NCI-H2196 treated with DMSO at 0.1 percent for 48 hours (cell line): ENCODE results near the gene MSH3.

Source experiments
- DNase-seq: peaks from one replicate; lab custom pipeline; 2025; ENCODE audit not compliant: unreplicated experiment; lab: John Stamatoyannopoulos, UW

Gene MSH3

DNA sequence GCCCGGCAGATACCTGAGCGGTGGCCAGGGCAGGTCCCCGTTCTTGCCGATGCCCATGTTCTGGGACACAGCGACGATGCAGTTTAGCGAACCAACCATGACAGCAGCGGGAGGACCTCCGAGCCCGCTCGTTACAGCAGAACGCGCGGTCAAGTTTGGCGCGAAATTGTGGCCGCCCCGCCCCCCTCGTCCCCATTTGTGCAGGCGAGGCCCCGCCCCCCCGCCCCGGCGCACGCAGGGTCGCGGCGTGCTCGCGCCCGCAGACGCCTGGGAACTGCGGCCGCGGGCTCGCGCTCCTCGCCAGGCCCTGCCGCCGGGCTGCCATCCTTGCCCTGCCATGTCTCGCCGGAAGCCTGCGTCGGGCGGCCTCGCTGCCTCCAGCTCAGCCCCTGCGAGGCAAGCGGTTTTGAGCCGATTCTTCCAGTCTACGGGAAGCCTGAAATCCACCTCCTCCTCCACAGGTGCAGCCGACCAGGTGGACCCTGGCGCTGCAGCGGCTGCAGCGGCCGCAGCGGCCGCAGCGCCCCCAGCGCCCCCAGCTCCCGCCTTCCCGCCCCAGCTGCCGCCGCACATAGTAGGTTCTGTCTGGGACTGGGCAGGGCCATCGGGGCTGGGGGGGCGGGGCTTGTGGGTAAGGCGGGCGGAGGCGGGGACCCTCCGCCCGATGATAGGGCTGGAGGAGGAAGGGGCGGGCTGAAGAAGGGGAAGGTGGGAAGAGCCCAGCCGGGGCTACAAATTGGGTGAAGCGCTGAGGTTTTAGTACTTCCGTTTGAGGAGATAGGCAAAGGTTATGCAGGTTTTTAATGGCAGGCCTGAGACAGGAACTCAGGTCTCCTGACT, at the start of gene MSH3, which contains the start of gene DHFR:
Gene MSH3, plus strand, starts transcription at position 262 of the 840 bp plus-strand sequence. Its CDS starts 76 bp downstream, at position 338.
Gene DHFR, minus strand, starts transcription at position 593 of the 840 bp plus-strand sequence. Its CDS starts 494 bp downstream, at position 99.
- DNase-seq: peak; percentile 71

DNA sequence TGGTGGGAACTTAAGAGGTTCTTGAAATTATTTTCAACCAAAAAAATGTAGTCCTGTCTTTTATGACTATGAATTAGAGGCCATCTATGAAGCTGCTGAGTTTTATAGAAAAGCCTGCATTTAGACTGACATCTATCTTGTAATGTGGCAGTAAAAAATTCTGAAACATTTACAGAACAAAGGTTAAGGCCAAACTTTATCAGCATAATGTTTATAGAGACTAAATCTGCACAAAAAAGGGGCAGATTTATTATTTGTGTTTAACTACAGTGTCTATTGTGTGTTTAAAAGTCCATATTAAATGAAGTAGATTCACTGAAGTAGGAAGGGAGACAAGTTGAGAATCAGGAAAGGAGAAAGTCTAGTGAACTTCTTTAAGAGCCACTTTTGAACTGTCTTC, 47.1 kb upstream of the MSH3 start:
- DNase-seq: no peak

DNA sequence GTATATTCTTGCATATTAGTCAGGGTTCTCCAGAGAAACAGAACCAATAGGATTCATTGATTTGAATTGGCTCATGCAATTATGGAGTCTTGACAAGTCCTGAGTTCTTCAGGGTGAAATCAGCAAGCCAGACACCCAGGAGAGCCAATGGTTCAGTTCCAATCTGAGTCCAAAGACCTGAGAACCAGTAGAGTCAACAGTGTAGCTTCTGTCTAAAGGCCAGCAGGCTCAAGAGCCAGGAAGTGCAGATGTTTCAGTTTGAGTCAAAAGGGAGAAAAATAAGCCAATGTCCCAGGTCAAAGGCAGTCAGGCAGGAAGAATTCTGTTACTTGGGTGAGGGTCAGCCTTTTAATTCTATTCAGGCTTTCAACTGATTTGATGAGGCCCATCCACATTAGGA, 46.6 kb upstream of the MSH3 start:
- no peak for DNase-seq

DNA sequence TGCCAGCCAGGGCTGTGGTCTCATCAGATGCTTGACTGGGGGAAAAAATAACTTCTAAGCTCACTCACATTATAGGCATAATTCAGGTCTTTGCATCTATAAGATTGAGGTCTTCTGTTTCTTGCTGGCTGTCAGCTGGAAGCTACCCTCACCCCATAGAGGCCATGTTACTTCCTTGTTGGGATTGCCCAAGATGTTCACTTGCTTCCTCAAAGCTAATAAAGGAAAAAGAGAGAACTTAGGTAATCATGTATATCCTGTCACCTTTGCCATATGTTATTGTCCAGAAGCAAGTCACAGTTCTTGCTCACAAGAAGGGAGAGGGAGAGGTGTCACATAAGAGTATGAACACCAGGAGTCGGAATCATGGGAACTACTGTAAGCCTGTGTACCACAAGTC, 45.7 kb upstream of the MSH3 start:
- no peak for DNase-seq

DNA sequence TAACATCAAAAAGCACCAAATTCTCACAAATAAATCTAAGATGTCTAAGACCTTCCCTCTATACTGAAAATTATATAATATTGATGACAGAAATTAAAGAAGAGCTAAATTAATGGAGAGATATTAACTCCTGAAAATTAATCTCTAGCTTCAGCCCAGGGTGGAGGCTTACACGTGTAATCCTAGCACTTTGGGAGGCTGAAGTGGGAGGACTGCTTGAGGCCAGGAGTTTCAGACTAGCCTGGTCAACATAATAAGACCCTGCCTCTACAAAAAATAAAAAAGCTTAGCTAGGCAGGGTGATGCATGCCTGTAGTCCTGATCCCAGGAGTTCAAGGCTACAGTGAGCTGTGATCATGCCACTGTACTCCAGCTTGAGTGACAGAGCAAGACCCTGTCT, 44.8 kb upstream of the MSH3 start:
- no peak for DNase-seq

DNA sequence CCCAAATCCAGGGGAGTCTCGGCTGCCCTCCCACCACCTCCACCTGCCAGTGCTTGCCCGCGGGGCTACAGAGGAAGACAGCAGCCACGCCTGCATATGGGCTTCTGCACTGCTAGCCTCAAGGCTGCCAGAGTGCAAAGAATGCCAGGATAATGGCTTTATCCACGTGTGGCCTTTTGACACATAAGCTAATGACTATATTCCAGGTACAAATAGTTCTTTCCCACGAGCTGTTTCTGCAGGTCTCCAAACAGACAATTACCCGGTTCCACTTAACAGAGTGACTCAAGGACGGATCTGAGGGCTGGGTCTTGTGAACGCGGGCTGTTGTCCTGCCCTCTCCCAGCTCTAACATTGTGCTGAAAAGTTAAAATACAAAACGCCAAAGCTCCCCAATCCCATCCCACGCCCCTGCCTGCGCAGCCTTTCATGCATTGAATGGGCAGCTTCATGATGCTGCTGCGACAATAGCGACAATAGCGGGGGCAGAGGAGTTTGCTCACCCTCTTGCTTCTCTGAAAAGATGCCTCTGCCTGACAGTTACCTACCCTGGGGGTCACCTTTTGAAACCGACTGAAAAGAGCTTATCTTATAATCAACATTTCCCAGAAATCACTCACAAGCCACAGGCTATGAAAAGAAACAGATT, 39.1 kb upstream of the MSH3 start:
- no peak for DNase-seq

DNA sequence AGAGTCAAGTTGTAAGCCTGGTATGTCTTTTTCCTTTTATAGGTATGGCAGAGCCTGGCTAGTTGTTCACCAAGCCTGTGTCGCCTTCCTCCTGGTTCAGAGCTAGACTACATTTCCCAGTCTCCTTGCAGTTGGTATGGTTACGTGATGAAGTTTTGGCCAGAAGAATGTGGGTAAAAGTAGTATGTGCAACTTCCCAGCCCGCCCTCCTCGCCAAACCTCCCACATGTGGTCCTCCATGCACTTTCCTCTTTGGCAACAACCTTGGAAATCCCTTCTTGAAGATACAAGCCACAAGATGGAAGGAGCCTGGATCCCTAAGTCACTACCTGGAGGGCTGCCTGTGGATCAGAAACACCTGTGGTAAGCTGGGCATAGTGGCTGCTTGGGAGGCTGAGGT, 36.0 kb upstream of the MSH3 start:
- DNase-seq: no peak

DNA sequence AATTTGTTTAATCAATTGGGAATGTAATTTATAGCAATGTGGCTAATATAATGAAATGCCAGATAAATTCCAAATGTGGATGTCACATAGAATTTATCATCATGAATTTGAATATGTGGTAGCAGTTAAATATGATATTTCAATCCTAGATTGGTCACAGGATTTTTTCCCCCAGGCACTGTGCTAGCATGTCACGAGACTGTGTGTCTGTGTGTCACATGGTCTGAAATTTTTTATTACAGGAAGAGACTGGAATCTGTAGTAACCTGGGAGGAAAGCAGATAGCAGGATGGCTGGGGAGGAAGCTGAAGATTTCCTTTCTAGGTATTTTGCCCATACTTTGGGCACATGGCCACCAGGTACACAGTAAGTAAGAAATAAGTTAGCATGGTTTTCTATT, 35.4 kb upstream of the MSH3 start:
- no peak for DNase-seq

DNA sequence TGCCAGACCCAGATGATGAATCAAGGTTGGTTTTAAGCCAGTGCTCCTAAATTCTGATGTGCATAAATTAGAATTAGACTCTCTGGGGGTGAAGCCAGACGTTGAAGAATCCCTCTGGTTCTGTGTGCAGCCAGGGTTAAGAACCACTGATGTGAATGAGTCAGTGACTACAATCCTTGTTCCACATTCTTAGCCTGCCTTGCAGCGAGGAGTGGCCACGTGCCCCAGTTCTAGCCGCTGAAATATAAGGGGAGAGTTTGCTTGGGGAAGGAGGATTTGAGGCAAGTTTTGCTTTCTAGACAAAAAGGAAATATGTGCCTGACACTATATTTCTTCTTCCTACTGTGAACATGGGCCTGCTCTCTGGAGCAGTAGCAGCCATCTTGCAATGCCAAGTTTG, 34.2 kb upstream of the MSH3 start:
- DNase-seq: no peak

DNA sequence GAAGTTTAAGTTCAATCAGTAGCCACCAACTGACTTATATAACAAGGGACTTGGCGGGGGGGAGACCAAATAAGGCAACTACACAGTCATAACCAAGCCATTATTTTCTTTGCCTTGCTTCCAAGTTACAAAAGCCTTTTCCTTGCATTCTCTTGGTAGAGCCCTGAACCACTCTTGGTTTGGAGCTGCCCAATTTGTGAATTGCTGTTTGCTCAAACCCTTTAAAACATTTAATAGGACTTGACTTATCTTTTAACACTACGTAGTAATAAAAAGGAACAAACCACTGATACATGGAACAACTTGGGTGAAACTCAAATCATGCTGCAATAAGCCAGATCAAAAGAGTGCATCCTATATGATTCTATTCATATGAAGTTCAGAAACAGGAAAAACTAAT, 31.7 kb upstream of the MSH3 start:
- DNase-seq: no peak

DNA sequence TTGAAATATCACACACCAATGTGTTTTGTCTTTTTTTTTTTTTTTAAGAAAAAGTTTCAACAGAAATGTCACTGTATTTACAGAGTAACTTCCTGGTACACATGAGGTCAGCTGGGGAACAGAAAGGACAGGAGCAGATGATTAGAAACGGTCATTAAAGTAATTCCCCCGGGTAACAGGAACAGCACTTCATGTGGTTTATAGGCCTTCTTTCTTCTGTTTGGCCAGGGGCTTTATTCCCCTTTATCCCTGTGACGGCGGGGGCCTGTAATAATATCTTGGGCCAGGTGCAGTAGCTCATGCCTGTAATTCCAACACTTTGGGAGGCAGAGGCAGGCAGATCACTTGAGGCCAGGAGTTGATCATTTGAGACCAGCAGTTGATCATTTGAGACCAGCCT, 30.5 kb upstream of the MSH3 start:
- DNase-seq: no peak

DNA sequence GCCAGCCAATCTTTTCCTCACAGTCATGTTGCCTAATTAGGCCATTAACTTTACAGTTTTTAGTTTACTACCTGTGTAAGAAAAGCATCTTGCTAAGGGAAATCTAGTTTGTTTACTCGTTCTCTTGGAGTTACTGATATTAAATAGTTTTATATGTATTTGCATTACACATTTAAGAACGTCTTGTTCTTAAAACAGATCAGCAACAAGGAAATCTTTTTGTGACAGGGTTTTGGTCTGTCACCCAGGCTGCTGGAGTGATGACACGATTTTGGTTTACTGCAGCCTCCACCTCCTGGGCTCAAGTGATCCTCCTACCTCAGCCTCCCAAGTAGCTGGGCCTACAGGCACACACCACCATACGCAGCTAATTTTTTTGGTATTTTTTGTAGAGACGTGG, 29.2 kb upstream of the MSH3 start:
- DNase-seq: no peak

DNA sequence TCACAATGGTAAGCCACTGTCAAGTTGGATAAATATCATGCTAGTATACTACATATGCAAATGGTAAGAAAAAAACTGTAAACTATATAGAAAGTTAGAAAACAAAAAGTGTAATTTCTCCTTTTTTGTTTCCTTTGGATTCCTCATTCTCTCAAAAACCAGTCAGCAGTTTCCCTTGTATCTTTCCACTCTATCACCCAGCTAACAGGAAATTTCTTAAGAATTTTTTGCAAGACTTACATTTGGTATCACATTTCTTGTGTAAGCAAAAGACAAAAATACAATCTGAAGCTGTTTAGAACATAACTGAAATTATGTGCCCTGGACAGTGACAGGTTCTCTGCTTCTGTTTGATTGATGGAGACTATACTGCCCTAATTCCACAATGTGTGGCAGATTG, 25.2 kb upstream of the MSH3 start:
- no peak for DNase-seq

DNA sequence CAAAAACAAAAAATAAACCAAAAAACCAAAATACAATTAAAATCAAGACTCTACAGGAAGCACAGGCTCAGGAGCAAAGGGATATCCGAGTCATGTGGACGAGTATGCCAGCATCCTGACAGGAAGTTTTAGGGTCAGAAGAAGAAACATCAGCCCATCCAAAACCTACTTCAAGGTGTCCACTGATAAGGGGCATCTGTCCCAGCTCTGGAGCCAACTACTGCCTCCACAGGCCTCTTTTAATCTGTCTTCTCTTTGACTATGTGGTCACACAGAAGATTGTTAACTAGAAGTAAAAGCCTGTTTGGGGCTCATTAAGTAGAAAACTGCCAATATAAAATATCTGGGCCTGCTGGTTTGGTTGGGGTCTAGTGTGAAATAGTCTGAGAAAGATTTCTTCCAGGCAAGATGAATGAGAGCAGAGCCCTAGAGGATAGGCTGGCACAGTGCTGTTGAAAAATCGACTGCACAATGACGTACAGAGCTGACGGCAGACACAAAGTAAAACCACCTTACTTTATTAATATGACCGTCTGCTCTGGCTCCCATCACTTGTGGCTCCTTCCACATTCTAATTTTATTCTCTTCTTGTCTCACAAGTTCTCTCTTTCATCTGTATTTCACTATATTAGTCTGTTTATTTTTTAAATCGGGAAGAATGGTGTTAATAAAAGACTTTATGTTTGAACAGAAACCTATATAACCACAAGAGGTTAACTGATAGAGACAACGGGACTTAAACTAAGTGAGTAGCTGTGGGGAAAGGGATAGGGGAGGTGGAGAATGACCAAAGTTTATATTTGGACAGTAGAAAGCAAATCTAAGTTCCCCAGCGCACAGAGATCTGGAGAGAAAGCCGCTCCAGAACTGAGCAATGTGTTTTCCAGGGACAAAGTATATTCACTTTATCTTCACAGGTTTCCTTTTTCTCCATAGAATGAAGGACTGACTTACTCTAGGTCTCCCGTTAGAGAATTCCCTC, 22.9 kb upstream of the MSH3 start:
- no peak for DNase-seq

DNA sequence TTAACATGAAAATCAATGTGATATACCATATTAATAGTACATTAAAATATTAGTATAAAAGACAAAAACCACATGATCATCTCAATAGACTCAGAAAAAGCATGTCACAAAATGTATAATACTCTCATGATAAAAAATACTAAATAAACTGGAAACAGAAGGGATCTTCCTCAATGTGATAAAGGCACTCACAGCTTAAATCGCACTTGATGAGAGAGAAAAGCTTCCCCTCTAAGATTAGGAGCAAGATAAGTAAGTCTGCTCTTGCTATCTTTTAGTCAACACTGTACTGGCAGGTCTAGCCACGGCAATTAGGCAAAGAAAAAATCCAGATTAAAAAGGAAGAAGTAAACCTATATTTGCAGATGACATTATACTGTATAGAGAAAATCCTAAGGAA, 21.8 kb upstream of the MSH3 start:
- DNase-seq: no peak

DNA sequence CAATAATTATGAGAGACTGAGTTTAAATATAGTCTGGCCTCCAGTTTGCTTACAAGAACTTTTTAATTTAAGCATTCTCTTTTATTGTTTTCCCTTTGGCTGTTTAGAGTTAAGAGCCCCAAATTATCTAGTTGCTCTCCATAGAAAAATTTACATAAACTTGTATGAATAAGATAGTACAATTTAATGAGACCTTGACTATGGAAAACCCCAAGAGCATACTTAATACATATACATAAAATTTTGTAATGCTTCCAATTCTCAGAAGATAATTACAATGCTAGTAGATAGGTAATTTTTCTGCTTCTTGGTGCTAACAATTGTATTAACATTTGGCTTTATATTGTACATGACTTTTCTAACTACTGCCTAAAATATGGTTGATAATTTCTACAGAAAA, 20.3 kb upstream of the MSH3 start:
- no peak for DNase-seq

DNA sequence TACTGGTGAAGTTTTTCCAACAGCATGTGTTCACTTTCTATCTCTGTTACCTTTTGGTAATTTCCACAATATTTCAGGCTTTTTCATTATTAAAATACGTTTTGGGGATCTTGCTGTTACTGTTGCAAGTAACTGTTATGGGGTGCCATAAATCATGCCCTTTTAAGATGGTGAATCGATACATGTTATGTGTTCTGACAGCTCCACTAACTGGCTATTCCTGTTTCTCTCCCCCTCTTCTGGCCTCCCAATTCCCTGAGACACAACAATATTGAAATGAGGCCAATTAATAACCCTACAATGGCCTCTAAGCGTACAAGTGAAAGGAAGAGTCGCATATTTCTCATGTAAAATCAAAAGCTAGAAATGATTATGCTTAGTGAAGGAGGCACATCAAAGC, 13.1 kb upstream of the MSH3 start:
- DNase-seq: no peak

DNA sequence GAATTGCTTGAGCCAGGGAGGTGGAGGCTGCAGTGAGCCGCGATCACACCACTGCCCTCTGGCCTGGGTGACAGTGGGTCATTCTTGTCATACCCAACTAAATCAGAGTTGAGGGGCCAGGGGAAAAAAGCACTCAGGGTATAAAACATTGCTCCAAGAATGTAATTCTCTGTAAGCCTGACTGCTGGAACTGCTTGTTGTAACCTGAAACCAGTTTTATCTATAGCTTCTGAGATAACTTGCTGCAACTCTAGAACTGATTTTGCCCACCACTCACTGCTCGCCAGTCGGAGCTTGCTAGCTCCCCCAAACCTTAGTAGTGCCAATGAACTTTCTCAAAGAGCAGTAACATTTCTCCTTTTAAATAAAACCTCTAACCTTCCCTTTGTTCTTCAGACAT, 9.6 kb upstream of the MSH3 start:
- DNase-seq: no peak

DNA sequence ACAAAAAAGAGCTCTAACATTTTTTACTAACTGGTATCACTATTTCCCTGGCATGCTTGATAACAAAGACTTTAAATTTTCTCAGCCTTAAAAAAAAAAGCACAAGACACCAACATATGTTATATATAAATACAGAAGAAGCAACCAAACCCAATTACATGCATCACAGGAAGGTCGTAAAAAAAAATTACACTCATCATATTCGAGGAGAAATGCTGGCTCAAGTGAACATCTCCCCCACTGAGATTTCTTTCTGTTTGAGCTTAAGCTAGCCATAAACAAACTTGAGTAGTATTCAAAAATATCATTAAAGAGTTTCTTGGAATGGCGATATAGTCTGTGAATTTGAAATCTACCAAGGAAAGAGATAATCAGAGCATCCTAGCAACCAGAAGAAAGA, 7.5 kb upstream of the MSH3 start:
- DNase-seq: no peak

DNA sequence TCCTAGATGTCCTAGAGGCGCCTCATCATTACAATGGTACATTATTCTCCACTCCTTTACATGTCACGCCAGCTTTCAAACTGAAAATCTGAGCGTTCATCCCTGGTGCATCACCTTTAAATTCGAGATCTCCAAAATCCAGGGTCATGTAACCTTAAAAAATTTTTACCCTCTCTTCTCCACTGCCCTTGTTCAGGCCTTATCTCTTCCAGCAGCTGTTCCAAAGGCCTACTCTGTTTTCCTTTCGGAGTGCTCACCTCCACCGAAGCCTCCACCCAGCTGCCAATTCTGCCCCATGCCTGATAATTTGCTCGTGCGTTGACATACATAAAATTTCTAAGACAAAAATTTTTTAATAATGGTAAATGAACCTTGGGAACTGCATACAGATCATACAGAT, 950 bp upstream of the MSH3 start:
- DNase-seq: no peak

DNA sequence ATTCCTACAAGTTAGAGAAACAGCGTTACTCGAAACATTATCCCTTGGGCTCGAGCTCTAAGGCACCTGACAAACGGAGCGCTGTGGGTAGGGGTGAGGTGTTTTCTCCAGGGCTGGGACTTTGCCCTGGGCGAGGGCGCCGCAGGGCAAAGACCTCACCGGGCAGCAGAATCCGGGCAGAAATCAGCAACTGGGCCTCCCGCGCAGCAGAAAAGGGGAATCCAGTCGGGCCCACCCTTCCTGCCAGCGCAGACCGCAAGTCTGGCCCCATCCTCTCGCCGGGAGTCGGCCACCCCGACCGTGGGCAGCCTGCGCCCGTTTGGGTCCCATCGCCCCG, 430 bp upstream of the MSH3 start:
- DNase-seq: no peak
